ENCODE data around the gene ARRB2.

GRCh38 chr17:4719684-4720221 lies 9.3 kb downstream of the ARRB2 start:
- TF ChIP-seq POLR2A (IDR thresholded peaks at IDR 0.05; ENCODE audit: low read length) (no peak), GATA1 (IDR thresholded peaks at IDR 0.05; ENCODE audit: low read depth, low read length) (no peak)
